ENCODE data around the gene CCDC186.

GRCh38 chr10:114174695-114175188 is 739 bp upstream of the CCDC186 start:
- TF ChIP-seq ZFX (IDR thresholded peaks at IDR 0.05; ENCODE audit: borderline replicate concordance): no peak
- TF ChIP-seq, protein P1, sequence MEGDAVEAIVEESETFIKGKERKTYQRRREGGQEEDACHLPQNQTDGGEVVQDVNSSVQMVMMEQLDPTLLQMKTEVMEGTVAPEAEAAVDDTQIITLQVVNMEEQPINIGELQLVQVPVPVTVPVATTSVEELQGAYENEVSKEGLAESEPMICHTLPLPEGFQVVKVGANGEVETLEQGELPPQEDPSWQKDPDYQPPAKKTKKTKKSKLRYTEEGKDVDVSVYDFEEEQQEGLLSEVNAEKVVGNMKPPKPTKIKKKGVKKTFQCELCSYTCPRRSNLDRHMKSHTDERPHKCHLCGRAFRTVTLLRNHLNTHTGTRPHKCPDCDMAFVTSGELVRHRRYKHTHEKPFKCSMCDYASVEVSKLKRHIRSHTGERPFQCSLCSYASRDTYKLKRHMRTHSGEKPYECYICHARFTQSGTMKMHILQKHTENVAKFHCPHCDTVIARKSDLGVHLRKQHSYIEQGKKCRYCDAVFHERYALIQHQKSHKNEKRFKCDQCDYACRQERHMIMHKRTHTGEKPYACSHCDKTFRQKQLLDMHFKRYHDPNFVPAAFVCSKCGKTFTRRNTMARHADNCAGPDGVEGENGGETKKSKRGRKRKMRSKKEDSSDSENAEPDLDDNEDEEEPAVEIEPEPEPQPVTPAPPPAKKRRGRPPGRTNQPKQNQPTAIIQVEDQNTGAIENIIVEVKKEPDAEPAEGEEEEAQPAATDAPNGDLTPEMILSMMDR (IDR thresholded peaks at IDR 0.05): no peak
